IMR-90 (cell line): ENCODE results near the gene CYB5B. TPM values are rescaled to one million over a fixed set of nuclear protein-coding genes. Genes with fewer than 3 reads are reported as not detected.

Source experiments
- ATAC-seq: fragments of 200-7000 bp; cut with Tn5 transposase; 2 replicates; pipeline ENCODE4 v1.9.1; 2020; ENCODE audit warnings: low read depth, mild to moderate bottlenecking, moderate library complexity
- BruUV-seq: library from RNA; stranded (reverse); fragments of 400-500 nt; replicated peaks from 2 replicates; lab custom pipeline; 2021; lab: Mats Ljungman, UMichigan
- CTCF ChIA-PET: fragments of 300-600 bp; formaldehyde crosslinking; extraction: SDS; loops from one replicate; lab custom pipeline; 2021; ENCODE audit warnings: antibody characterized with exemption; lab: Yijun Ruan, JAX
- POLR2A ChIA-PET: fragments of 300-600 bp; sonication (Branson Sonifier 250); formaldehyde crosslinking; loops from one replicate; lab custom pipeline; 2022; ENCODE audit warnings: antibody characterized with exemption; ENCODE audit not compliant: unreplicated experiment; lab: Charles Lee
- DNase-seq: peaks from one replicate; pipeline ENCODE4 v3.0.0; 2013
- H2AFZ ChIP-seq: replicated peaks from 2 replicates; pipeline ENCODE3; 2013; ENCODE audit warnings: low read length, mild to moderate bottlenecking; ENCODE audit not compliant: poor library complexity
- H2AK5ac ChIP-seq: 2 replicates; pipeline ENCODE4 v1.6.1; 2013; ENCODE audit warnings: low read depth, low read length, inconsistent platforms
- H2AK9ac ChIP-seq: replicated peaks from 2 replicates; pipeline ENCODE3; 2013; ENCODE audit warnings: mild to moderate bottlenecking, low read depth, low read length, moderate library complexity; ENCODE audit not compliant: poor library complexity
- H2BK120ac ChIP-seq: 2 replicates; pipeline ENCODE4 v1.6.1; 2013; ENCODE audit warnings: low read depth, low read length, inconsistent platforms
- H2BK15ac ChIP-seq: 3 replicates; pipeline ENCODE4 v1.6.1; 2013; ENCODE audit warnings: low read depth, low read length, inconsistent platforms
- H2BK20ac ChIP-seq: 2 replicates; pipeline ENCODE4 v1.6.1; 2013; ENCODE audit warnings: low read depth, mild to moderate bottlenecking, inconsistent platforms, low read length, moderate library complexity
- H2BK5ac ChIP-seq: 2 replicates; pipeline ENCODE4 v1.6.1; 2013; ENCODE audit warnings: mild to moderate bottlenecking, low read depth, low read length, inconsistent platforms; ENCODE audit not compliant: poor library complexity, severe bottlenecking
- H3K14ac ChIP-seq: replicated peaks from 2 replicates; pipeline ENCODE4 v1.6.1; 2013; ENCODE audit warnings: low read depth, low read length, inconsistent platforms
- H3K18ac ChIP-seq: 2 replicates; pipeline ENCODE4 v1.6.1; 2013; ENCODE audit warnings: low read depth, low read length, control low read depth
- H3K23ac ChIP-seq: 2 replicates; pipeline ENCODE4 v1.6.1; 2013; ENCODE audit warnings: low read depth, low read length, inconsistent platforms
- H3K27ac ChIP-seq: 2 replicates; pipeline ENCODE4 v1.5.1; 2013; ENCODE audit warnings: mild to moderate bottlenecking, control low read depth, low read length; ENCODE audit not compliant: insufficient read depth
- H3K27me3 ChIP-seq: 2 replicates; pipeline ENCODE4 v1.6.1; 2013; ENCODE audit warnings: low read length; ENCODE audit not compliant: control insufficient read depth, insufficient read depth
- H3K36me3 ChIP-seq: 2 replicates; pipeline ENCODE4 v1.6.1; 2013; ENCODE audit warnings: low read length, mixed read lengths; ENCODE audit not compliant: control insufficient read depth, insufficient read depth
- H3K4ac ChIP-seq: 2 replicates; pipeline ENCODE4 v1.6.1; 2013; ENCODE audit warnings: low read depth, low read length, inconsistent platforms
- H3K4me1 ChIP-seq: 2 replicates; pipeline ENCODE4 v1.6.1; 2013; ENCODE audit warnings: low read length, mixed read lengths; ENCODE audit not compliant: control insufficient read depth, insufficient read depth
- H3K4me2 ChIP-seq: 2 replicates; pipeline ENCODE4 v1.6.1; 2013; ENCODE audit warnings: low read depth, mild to moderate bottlenecking, control low read depth, low read length, moderate library complexity
- H3K4me3 ChIP-seq: 2 replicates; pipeline ENCODE4 v1.5.1; 2013; ENCODE audit warnings: low read depth, mild to moderate bottlenecking, control low read depth, low read length, moderate library complexity; ENCODE audit not compliant: insufficient read depth
- H3K56ac ChIP-seq: 2 replicates; pipeline ENCODE4 v1.6.1; 2013; ENCODE audit warnings: low read length, inconsistent platforms; ENCODE audit not compliant: insufficient read depth; ENCODE audit errors: extremely low read depth
- H3K79me1 ChIP-seq, 2 experiments: 2 replicates each; pipeline ENCODE4 v1.6.1; 2013; ENCODE audit warnings: low read length in 2 of 2, inconsistent platforms in 1 of 2, low read depth in 1 of 2
- H3K9ac ChIP-seq: 2 replicates; pipeline ENCODE4 v1.6.1; 2013; ENCODE audit warnings: low read depth, low read length, control low read depth
- H3K9me1 ChIP-seq: 2 replicates; pipeline ENCODE4 v1.6.1; 2013; ENCODE audit warnings: low read length, inconsistent platforms; ENCODE audit not compliant: insufficient read depth
- H3K9me3 ChIP-seq: 2 replicates; pipeline ENCODE4 v1.6.1; 2013; ENCODE audit warnings: low read length; ENCODE audit not compliant: control insufficient read depth, insufficient read depth
- H4K20me1 ChIP-seq: 2 replicates; pipeline ENCODE4 v1.6.1; 2013; ENCODE audit warnings: low read length, inconsistent platforms; ENCODE audit not compliant: insufficient read depth
- H4K5ac ChIP-seq: 2 replicates; pipeline ENCODE4 v1.6.1; 2013; ENCODE audit warnings: mild to moderate bottlenecking, low read depth, low read length, control low read depth
- H4K8ac ChIP-seq, 2 experiments: 2 replicates each; pipeline ENCODE4 v1.6.1; 2013; ENCODE audit warnings: low read depth in 2 of 2, low read length in 2 of 2, control low read depth in 1 of 2, inconsistent platforms in 1 of 2
- H4K91ac ChIP-seq: 2 replicates; pipeline ENCODE4 v1.6.1; 2013; ENCODE audit warnings: low read depth, low read length, inconsistent platforms; ENCODE audit not compliant: insufficient read depth
- CEBPB ChIP-seq: IDR thresholded peaks from 2 replicates; pipeline ENCODE4 v1.6.1; 2012; ENCODE audit warnings: low read depth, low read length, improper control_type of control experiment
- MAFK ChIP-seq: IDR thresholded peaks from 2 replicates; pipeline ENCODE4 v1.6.1; 2012; ENCODE audit warnings: low read depth, low read length, improper control_type of control experiment
- WGBS, 2 experiments: methylation state at CpG; one replicate each; pipeline versions ENCODE4 v1.1.5 to v1.1.7; 2013; ENCODE audit warnings: missing lambda C conversion rate in 2 of 2; ENCODE audit not compliant: insufficient read length in 1 of 2; ENCODE audit errors: extremely low coverage in 2 of 2; 5-methylcytosine and 5-hydroxymethylcytosine counted together
- dilution Hi-C: fragments of 300-500 bp; cut with HindIII; formaldehyde crosslinking; loops from one replicate; pipeline ENCODE4 v1.14.3; 2018; ENCODE audit warnings: low sequenced_read_pairs; ENCODE audit not compliant: unreplicated experiment
- in situ Hi-C: fragments of 300-500 bp; cut with MboI; formaldehyde crosslinking; loops from 3 replicates; pipeline ENCODE4 v1.14.3; 2019; ENCODE audit warnings: low sequenced_read_pairs, inconsistent platforms, mixed read lengths
- intact Hi-C: fragments of 100-400 bp; cut with micrococcal nuclease; formaldehyde crosslinking; loops from 2 replicates; pipeline ENCODE4 v1.10.0; 2022
- polyA plus RNA-seq, 3 experiments: library from polyadenylated mRNA; depleted of rRNA; stranded (reverse); fragments of >200 nt; gene quantifications; 2 replicates each; pipeline ENCODE4 v1.2.3, GENCODE V29; 2012; ENCODE audit warnings: low replicate concordance in 1 of 3
- total RNA-seq: library from RNA; depleted of rRNA; stranded (reverse); fragments of >200 nt; gene quantifications from 2 replicates; pipeline ENCODE4 v1.2.3, GENCODE V29; 2012

The CYB5B gene
- total and polyA plus RNA-seq, 2 of the 4 experiments (the other 2 are of a cell fraction): 100 to 102 TPM

DNA sequence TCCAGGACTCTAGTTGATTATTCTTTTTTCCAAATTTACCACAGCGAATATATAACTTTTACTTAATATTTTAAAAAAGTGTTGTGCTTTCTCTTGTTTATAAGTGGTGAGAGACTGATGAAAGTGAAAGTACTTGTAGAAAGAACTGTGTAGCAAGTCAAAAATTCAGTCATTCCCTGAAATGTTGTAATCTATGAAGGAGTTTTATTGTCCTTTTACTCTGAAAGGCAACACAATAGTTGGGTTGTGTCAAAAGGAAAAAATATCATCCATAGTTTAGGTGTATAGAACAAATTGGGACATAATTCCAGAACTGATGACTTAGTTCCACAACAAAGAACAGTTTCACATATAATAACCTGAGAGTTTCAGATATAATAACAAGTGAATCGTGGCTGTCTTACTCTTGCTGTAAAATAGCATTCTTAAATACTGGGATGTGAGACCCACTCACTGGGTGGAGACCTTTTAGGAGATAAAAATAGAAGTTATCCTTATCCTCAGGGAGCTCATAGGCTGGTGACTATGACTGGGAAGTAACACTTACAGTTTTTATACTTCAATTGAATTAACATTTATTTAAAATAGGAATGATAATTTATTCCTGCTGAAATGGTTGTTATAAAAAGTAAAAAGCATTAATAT lies 20.6 kb downstream of the CYB5B start:
- DNase-seq (peak; percentile 45), ATAC-seq (peak; percentile 37; the same call in 1 of the 2 replicates)
- H2AK5ac ChIP-seq: no peak overlapping the region
- CTCF ChIA-PET: no interaction called here
- no TSS peak for BruUV-seq
- no peak overlapping the region for H3K23ac ChIP-seq
- peak overlapping the region; percentile 92 for H2BK5ac ChIP-seq
- H3K79me1 ChIP-seq: peaks cover 34 to 60% of the 10 kb centered on the region in 2 experiments
- intact Hi-C loops: loop anchor here (5.0 kb wide), 1 partner anchor 122 kb away; the partner anchor contains the start of gene NFAT5
- peaks cover 6% of the 10 kb centered on the region for H3K36me3 ChIP-seq
- dilution Hi-C loops: no loop called here
- H4K20me1 ChIP-seq: no peaks in the 10 kb centered on the region
- TF ChIP-seq MAFK: no peak
- TF ChIP-seq CEBPB: peak; percentile 17; the same call in 1 of the 2 replicates
- in situ Hi-C loops: no loop called here
- H3K18ac ChIP-seq: peak overlapping the region; percentile 80
- peak overlapping the region; percentile 71; the same call in 1 of the 2 replicates for H4K5ac ChIP-seq
- no peak overlapping the region for H2BK20ac ChIP-seq
- H2AK9ac ChIP-seq: no peak overlapping the region
- peaks cover 7% of the 10 kb centered on the region; the same call in 1 of the 2 replicates for H3K9me1 ChIP-seq
- H3K4ac ChIP-seq: no peak overlapping the region
- POLR2A ChIA-PET: interaction anchor here (0.5 kb wide), 1 partner anchor 43 kb away, joined by 5 read pairs; no protein-coding TSS in a partner anchor
- H3K9me3 ChIP-seq: no peaks in the 10 kb centered on the region
- peak overlapping the region; percentile 99 for H3K4me2 ChIP-seq
- no peaks in the 10 kb centered on the region for H3K27me3 ChIP-seq
- peak overlapping the region; percentile 30; the same call in 1 of the 2 replicates for H3K4me3 ChIP-seq
- no CpG with 5 or more reads among the region's 2 CpGs for WGBS, 2 experiments
- H3K14ac ChIP-seq: no peak overlapping the region
- H3K4me1 ChIP-seq: peaks cover 8% of the 10 kb centered on the region
- 0 out of 3 replicates have a peak overlapping the region, but pooled peaks have one; percentile 4 for H2BK15ac ChIP-seq
- H3K27ac ChIP-seq: peak overlapping the region; percentile 74; the same call in 1 of the 2 replicates
- H3K9ac ChIP-seq: peak overlapping the region; percentile 60
- 0 out of 2 replicates have a peak overlapping the region, but pooled peaks have one; percentile 16 for H4K91ac ChIP-seq
- H4K8ac ChIP-seq: peak overlapping the region; percentile 61 to 76; a peak in 2 of 4 replicates
- H2BK120ac ChIP-seq: no peak overlapping the region
- H2AFZ ChIP-seq: no peak overlapping the region
- no peak overlapping the region for H3K56ac ChIP-seq
